Peyer's patch (tissue), 4 donors: ENCODE measurements around the gene DHRS1. TPM values are rescaled to one million over a fixed set of nuclear protein-coding genes. Genes with fewer than 3 reads are reported as not detected.
A peak's percentile ranks its signal among the peaks of the same experiment; 100 is the strongest.

Experiments used
- DNase-seq, 3 donors: peaks; one replicate each; pipeline ENCODE4 v3.0.0-alpha.2; 2017 to 2019
- H3K27ac ChIP-seq, 4 donors: fragments of 200-600 bp; sonication (generic); one replicate each; pipeline ENCODE4 v1.5.1; 2016 to 2019
- H3K27me3 ChIP-seq, 2 donors: fragments of 200-600 bp; sonication (generic); one replicate each; pipeline ENCODE4 v1.5.1; 2019
- H3K36me3 ChIP-seq, 3 donors: fragments of 200-600 bp; sonication (generic); one replicate each; pipeline ENCODE4 v1.5.1; 2016 to 2019
- H3K4me1 ChIP-seq, 4 donors: fragments of 200-600 bp; sonication (generic); one replicate each; pipeline ENCODE4 v1.5.1; 2016 to 2019
- H3K4me3 ChIP-seq, 4 donors: fragments of 200-600 bp; sonication (generic); 1 replicate in 3 of 4; 2 replicates in 1 of 4; pipeline ENCODE4 v1.5.1; 2016 to 2019; ENCODE audit warnings: mild to moderate bottlenecking in 1 of 4
- H3K9me3 ChIP-seq, 4 donors: fragments of 200-600 bp; sonication (generic); one replicate each; pipeline ENCODE4 v1.5.1; 2016 to 2019; ENCODE audit warnings: mild to moderate bottlenecking in 1 of 4
- CTCF ChIP-seq, 6 experiments: fragments of 450-650 bp in 4 of 6; fragments of 200-600 bp in 2 of 6; sonication (generic) in 1 of 6; IDR thresholded peaks; one replicate each; pipeline ENCODE4 v1.5.1; 2017 to 2019; ENCODE audit warnings: antibody characterized with exemption in 6 of 6, mild to moderate bottlenecking in 3 of 6, moderate library complexity in 1 of 6
- POLR2A ChIP-seq, 2 donors: fragments of 450-650 bp; IDR thresholded peaks; one replicate each; pipeline ENCODE4 v1.5.1; 2017; ENCODE audit warnings: antibody characterized with exemption in 2 of 2, mild to moderate bottlenecking in 2 of 2, moderate library complexity in 2 of 2
- total RNA-seq, 4 donors: library from RNA; depleted of rRNA; stranded (reverse); fragments of >200 nt; gene quantifications; one replicate each; pipeline ENCODE4 v1.1.0, GENCODE V29; 2016

DHRS1 gene
- total RNA-seq: 100 to 1,000 TPM in 1 of 4 donors, 10 to 100 TPM in 3; 51.2 to 130 (median 67.1) TPM

GRCh38 chr14:24299255-24300191 is at the start of gene DHRS1, which contains the start of gene NOP9:
Gene DHRS1, minus strand, starts transcription at chr14:24299780. Its CDS starts 674 bp downstream, at chr14:24299106.
Gene NOP9, plus strand, starts transcription at chr14:24299850. Its CDS starts 105 bp downstream, at chr14:24299955.
- TF ChIP-seq POLR2A (IDR thresholded peaks at IDR 0.05) (peak; percentile 92 to 96), CTCF (IDR thresholded peaks at IDR 0.05) (peak in 1 of 6 experiments; percentile 1)
- Histone ChIP-seq H3K4me1 (peaks cover 0 to 34% (median 12%) of the 10 kb centered on the region in 4 donors), H3K27ac (peak within 1 kb of the TSS; percentile 82 to 97 (median 90)), H3K27me3 (no peaks in the 10 kb centered on the region), H3K36me3 (peaks cover 0 to 50% (median 0%) of the 10 kb centered on the region in 3 donors), H3K4me3 (peak within 1 kb of the TSS; percentile 78 to 98 (median 88)), H3K9me3 (no peaks in the 10 kb centered on the region)
- DNase-seq: peak; percentile 94 to 97 (median 97)

- Histone ChIP-seq H3K27me3 (no peaks in the 10 kb centered on the region), H3K27ac (no peak overlapping the region), H3K4me1 (peaks cover 0 to 13% (median 0%) of the 10 kb centered on the region in 4 donors), H3K36me3 (no peaks in the 10 kb centered on the region), H3K4me3 (no peak overlapping the region), H3K9me3 (no peaks in the 10 kb centered on the region)
- no peak for TF ChIP-seq CTCF (IDR thresholded peaks at IDR 0.05)
- TF ChIP-seq POLR2A (IDR thresholded peaks at IDR 0.05): no peak
- DNase-seq: no peak
These were observed 48.6 kb upstream of the DHRS1 start for GRCh38 chr14:24348186-24348585.

- no peak for DNase-seq
- peaks cover 0 to 13% (median 0%) of the 10 kb centered on the region in 4 donors for H3K4me1 ChIP-seq
- H3K4me3 ChIP-seq: no peak overlapping the region
These were observed 47.6 kb upstream of the DHRS1 start for GRCh38 chr14:24347134-24347533.

GRCh38 chr14:24343795-24344660 is 44.4 kb upstream of the DHRS1 start:
- Histone ChIP-seq H3K27me3 (no peaks in the 10 kb centered on the region), H3K4me3 (no peak overlapping the region), H3K27ac (peak overlapping the region in 2 of 4 donors; percentile 40 to 41), H3K4me1 (peaks cover 0 to 11% (median 1%) of the 10 kb centered on the region in 4 donors), H3K9me3 (no peaks in the 10 kb centered on the region), H3K36me3 (no peaks in the 10 kb centered on the region)
- TF ChIP-seq POLR2A (IDR thresholded peaks at IDR 0.05) (no peak), CTCF (IDR thresholded peaks at IDR 0.05) (no peak)
- DNase-seq: peak in 2 of 3 donors; percentile 75 to 82

More at GRCh38 chr14:24347134-24347533, 47.6 kb upstream of the DHRS1 start:
- Histone ChIP-seq H3K27ac (no peak overlapping the region), H3K36me3 (no peaks in the 10 kb centered on the region), H3K9me3 (no peaks in the 10 kb centered on the region), H3K27me3 (no peaks in the 10 kb centered on the region)
- no peak for TF ChIP-seq POLR2A (IDR thresholded peaks at IDR 0.05)
- TF ChIP-seq CTCF (IDR thresholded peaks at IDR 0.05): no peak

- Histone ChIP-seq H3K4me3 (no peak overlapping the region), H3K27me3 (no peaks in the 10 kb centered on the region), H3K4me1 (peaks cover 0 to 22% (median 5%) of the 10 kb centered on the region in 4 donors), H3K27ac (no peak overlapping the region), H3K9me3 (no peaks in the 10 kb centered on the region), H3K36me3 (peaks cover 0 to 7% (median 0%) of the 10 kb centered on the region in 3 donors)
- no peak for TF ChIP-seq CTCF (IDR thresholded peaks at IDR 0.05)
- TF ChIP-seq POLR2A (IDR thresholded peaks at IDR 0.05): no peak
- no peak for DNase-seq
These were observed 43.3 kb upstream of the DHRS1 start for GRCh38 chr14:24342889-24343288.
